ENCODE measurements around the gene PSMD3.

DNA sequence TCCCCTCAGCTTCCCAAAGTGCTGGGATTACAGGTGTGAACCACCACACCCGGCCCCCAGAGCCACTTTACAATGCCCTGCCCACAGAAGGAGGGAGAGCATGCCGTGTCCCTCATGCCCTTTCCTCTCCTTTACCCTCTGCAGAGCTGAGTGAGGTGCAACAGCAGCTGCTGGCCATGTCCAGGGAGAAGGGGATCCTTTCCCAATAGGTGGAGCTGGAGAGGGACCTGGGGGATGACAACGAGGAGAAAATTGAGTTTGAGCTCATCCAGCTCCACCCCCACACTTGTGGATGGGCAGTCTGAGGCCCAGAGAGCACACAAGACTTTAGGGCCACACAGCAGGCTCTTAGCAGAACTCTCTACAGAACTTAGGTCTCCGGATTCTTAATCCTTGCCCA, 25.7 kb upstream of the PSMD3 start:
- TF ChIP-seq, protein P1, sequence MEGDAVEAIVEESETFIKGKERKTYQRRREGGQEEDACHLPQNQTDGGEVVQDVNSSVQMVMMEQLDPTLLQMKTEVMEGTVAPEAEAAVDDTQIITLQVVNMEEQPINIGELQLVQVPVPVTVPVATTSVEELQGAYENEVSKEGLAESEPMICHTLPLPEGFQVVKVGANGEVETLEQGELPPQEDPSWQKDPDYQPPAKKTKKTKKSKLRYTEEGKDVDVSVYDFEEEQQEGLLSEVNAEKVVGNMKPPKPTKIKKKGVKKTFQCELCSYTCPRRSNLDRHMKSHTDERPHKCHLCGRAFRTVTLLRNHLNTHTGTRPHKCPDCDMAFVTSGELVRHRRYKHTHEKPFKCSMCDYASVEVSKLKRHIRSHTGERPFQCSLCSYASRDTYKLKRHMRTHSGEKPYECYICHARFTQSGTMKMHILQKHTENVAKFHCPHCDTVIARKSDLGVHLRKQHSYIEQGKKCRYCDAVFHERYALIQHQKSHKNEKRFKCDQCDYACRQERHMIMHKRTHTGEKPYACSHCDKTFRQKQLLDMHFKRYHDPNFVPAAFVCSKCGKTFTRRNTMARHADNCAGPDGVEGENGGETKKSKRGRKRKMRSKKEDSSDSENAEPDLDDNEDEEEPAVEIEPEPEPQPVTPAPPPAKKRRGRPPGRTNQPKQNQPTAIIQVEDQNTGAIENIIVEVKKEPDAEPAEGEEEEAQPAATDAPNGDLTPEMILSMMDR (optimal IDR thresholded peaks at IDR 0.05 in 1 of 3, IDR thresholded peaks at IDR 0.05 in 1 of 3, conservative IDR thresholded peaks at IDR 0.05 in 1 of 3; ENCODE audit: extremely low read depth in 1 of 3, insufficient read depth in 2 of 3, low read length in 3 of 3): no peak
- no peak for TF ChIP-seq EZH2 (IDR thresholded peaks at IDR 0.05; ENCODE audit: low read length)
